H9 (cell line): ENCODE measurements around the gene FBP2. TPM values are rescaled to one million over a fixed set of nuclear protein-coding genes. Genes with fewer than 3 reads are reported as not detected.
A peak's percentile ranks its signal among the peaks of the same experiment; 100 is the strongest.

ENCODE experiments used
- DNase-seq: peaks from one replicate; pipeline ENCODE4 v3.0.0-alpha.2; 2017
- H2AFZ ChIP-seq: one replicate; pipeline ENCODE4 v1.6.1; 2013; ENCODE audit warnings: mild to moderate bottlenecking, low read length, control low read depth, moderate library complexity
- H2AK5ac ChIP-seq: 2 replicates; pipeline ENCODE4 v1.6.1; 2013; ENCODE audit warnings: low read length, control low read depth, mixed read lengths; ENCODE audit not compliant: insufficient read length
- H2BK120ac ChIP-seq: one replicate; pipeline ENCODE4 v1.6.1; 2013; ENCODE audit warnings: low read depth, mild to moderate bottlenecking, low read length, control low read depth, inconsistent platforms; ENCODE audit not compliant: poor library complexity, severe bottlenecking
- H2BK12ac ChIP-seq: 2 replicates; pipeline ENCODE4 v1.6.1; 2013; ENCODE audit warnings: low read length, control low read depth, mixed read lengths, low read depth; ENCODE audit not compliant: insufficient read length
- H2BK15ac ChIP-seq: 2 replicates; pipeline ENCODE4 v1.6.1; 2013; ENCODE audit warnings: low read depth, low read length, control low read depth
- H2BK20ac ChIP-seq: one replicate; pipeline ENCODE4 v1.6.1; 2013; ENCODE audit warnings: low read depth, mild to moderate bottlenecking, low read length, control low read depth, inconsistent platforms; ENCODE audit not compliant: poor library complexity, severe bottlenecking
- H2BK5ac ChIP-seq: 2 replicates; pipeline ENCODE4 v1.6.1; 2013; ENCODE audit warnings: low read length, control low read depth, mixed read lengths; ENCODE audit not compliant: insufficient read length
- H3K14ac ChIP-seq: 2 replicates; pipeline ENCODE4 v1.6.1; 2013; ENCODE audit warnings: low read length, control low read depth; ENCODE audit not compliant: insufficient read depth
- H3K18ac ChIP-seq: 2 replicates; pipeline ENCODE4 v1.6.1; 2013; ENCODE audit warnings: low read depth, mild to moderate bottlenecking, mixed read lengths, low read length, control low read depth; ENCODE audit not compliant: insufficient read length
- H3K23ac ChIP-seq: 2 replicates; pipeline ENCODE4 v1.6.1; 2013; ENCODE audit warnings: low read length, control low read depth, mixed read lengths, low read depth; ENCODE audit not compliant: insufficient read length
- H3K23me2 ChIP-seq: 2 replicates; pipeline ENCODE4 v1.6.1; 2013; ENCODE audit warnings: low read depth, mild to moderate bottlenecking, mixed read lengths, low read length, control low read depth; ENCODE audit not compliant: insufficient read length, poor library complexity, severe bottlenecking
- H3K27ac ChIP-seq: 2 replicates; pipeline ENCODE4 v1.5.1; 2013; ENCODE audit warnings: low read length, control low read depth, mixed read lengths, low read depth; ENCODE audit not compliant: insufficient read length
- H3K27me3 ChIP-seq: 2 replicates; pipeline ENCODE4 v1.6.1; 2013; ENCODE audit warnings: low read length, control low read depth, inconsistent platforms; ENCODE audit not compliant: insufficient read depth
- H3K4ac ChIP-seq: 2 replicates; pipeline ENCODE4 v1.6.1; 2013; ENCODE audit warnings: low read depth, mild to moderate bottlenecking, control low read depth, inconsistent platforms, low read length, moderate library complexity
- H3K4me1 ChIP-seq: 2 replicates; pipeline ENCODE4 v1.6.1; 2013; ENCODE audit warnings: low read length, control low read depth, inconsistent platforms; ENCODE audit not compliant: insufficient read depth
- H3K4me2 ChIP-seq: 2 replicates; pipeline ENCODE4 v1.6.1; 2013; ENCODE audit warnings: low read length, control low read depth, mixed read lengths; ENCODE audit not compliant: insufficient read length, insufficient read depth
- H3K56ac ChIP-seq: 2 replicates; pipeline ENCODE4 v1.6.1; 2013; ENCODE audit warnings: low read depth, mild to moderate bottlenecking, mixed read lengths, low read length, control low read depth; ENCODE audit not compliant: insufficient read length
- H3K79me1 ChIP-seq: 2 replicates; pipeline ENCODE4 v1.6.1; 2013; ENCODE audit warnings: low read depth, mild to moderate bottlenecking, moderate library complexity, low read length, control low read depth, inconsistent platforms; ENCODE audit not compliant: insufficient read depth, poor library complexity, severe bottlenecking
- H3K79me2 ChIP-seq: 2 replicates; pipeline ENCODE4 v1.6.1; 2013; ENCODE audit warnings: low read length, control low read depth, inconsistent platforms; ENCODE audit not compliant: insufficient read depth
- H3K9ac ChIP-seq: 2 replicates; pipeline ENCODE4 v1.6.1; 2013; ENCODE audit warnings: low read length, control low read depth, mixed read lengths; ENCODE audit not compliant: insufficient read length; ENCODE audit errors: extremely low read depth
- H3K9me3 ChIP-seq: one replicate; pipeline ENCODE4 v1.6.1; 2013; ENCODE audit warnings: low read depth, low read length, inconsistent platforms; ENCODE audit not compliant: control insufficient read depth
- H3T11ph ChIP-seq: one replicate; pipeline ENCODE4 v1.6.1; 2013; ENCODE audit warnings: mild to moderate bottlenecking, low read length, control low read depth, inconsistent platforms
- H4K20me1 ChIP-seq: one replicate; pipeline ENCODE4 v1.6.1; 2013; ENCODE audit not compliant: control insufficient read depth, insufficient read length, insufficient read depth
- H4K5ac ChIP-seq: 2 replicates; pipeline ENCODE4 v1.6.1; 2013; ENCODE audit warnings: low read depth, mild to moderate bottlenecking, mixed read lengths, low read length, control low read depth; ENCODE audit not compliant: insufficient read length
- H4K8ac ChIP-seq: replicated peaks from 2 replicates; pipeline ENCODE4 v1.6.1; 2013; ENCODE audit warnings: low read length, control low read depth, mixed read lengths, low read depth; ENCODE audit not compliant: insufficient read length
- H4K91ac ChIP-seq: 2 replicates; pipeline ENCODE4 v1.6.1; 2013; ENCODE audit warnings: low read depth, mild to moderate bottlenecking, moderate library complexity, mixed read lengths, low read length, control low read depth; ENCODE audit not compliant: insufficient read length
- H3K27ac Mint-ChIP-seq, 3 experiments: 2 replicates in 2 of 3; 3 replicates in 1 of 3; pipeline ENCODE4 v1.8.0; 2020 to 2021; ENCODE audit warnings: mixed read lengths in 3 of 3, mild to moderate bottlenecking in 1 of 3, moderate library complexity in 1 of 3
- H3K27me3 Mint-ChIP-seq: 2 replicates; pipeline ENCODE4 v1.8.0; 2021; ENCODE audit warnings: low read depth, mild to moderate bottlenecking, moderate library complexity, mixed read lengths
- H3K36me3 Mint-ChIP-seq, 3 experiments: 2 replicates in 2 of 3; 3 replicates in 1 of 3; pipeline ENCODE4 v1.8.0; 2020 to 2021; ENCODE audit warnings: low read depth in 3 of 3, mixed read lengths in 3 of 3; ENCODE audit not compliant: insufficient read depth in 1 of 3
- H3K4me1 Mint-ChIP-seq, 2 experiments: 2 replicates each; pipeline ENCODE4 v1.8.0; 2020; ENCODE audit warnings: mixed read lengths in 2 of 2
- H3K4me3 Mint-ChIP-seq, 2 experiments: 2 replicates in 1 of 2; 3 replicates in 1 of 2; pipeline ENCODE4 v1.8.0; 2020 to 2021; ENCODE audit warnings: mild to moderate bottlenecking in 2 of 2, mixed read lengths in 2 of 2, moderate library complexity in 1 of 2
- H3K9me3 Mint-ChIP-seq, 2 experiments: 2 replicates in 1 of 2; 3 replicates in 1 of 2; pipeline ENCODE4 v1.8.0; 2020; ENCODE audit warnings: mild to moderate bottlenecking in 2 of 2, mixed read lengths in 2 of 2, moderate library complexity in 1 of 2
- CTCF ChIP-seq: fragments of 200-600 bp; sonication (generic); conservative IDR thresholded peaks from 3 replicates; pipeline ENCODE4 v1.8.0; 2021; ENCODE audit warnings: antibody characterized with exemption, mild to moderate bottlenecking
- WGBS: extraction: QIAGEN DNeasy Blood & Tissue Kit; methylation state at CpG from one replicate; pipeline ENCODE4 v1.1.7; 2013; ENCODE audit warnings: missing lambda C conversion rate, low lambda C conversion rate, mixed read lengths; ENCODE audit not compliant: insufficient read length; ENCODE audit errors: extremely low coverage; 5-methylcytosine and 5-hydroxymethylcytosine counted together
- total RNA-seq: library from RNA; stranded (reverse); gene quantifications from 2 replicates; pipeline ENCODE4 v1.2.1, GENCODE V29; 2021

FBP2 gene
- total RNA-seq, 1 experiment from 2014 or later = not detected

- Histone ChIP-seq H3K79me2 (no peaks in the 10 kb centered on the region), H4K8ac (no peak overlapping the region), H3K4me2 (no peak overlapping the region), H2BK120ac (no peak overlapping the region), H2BK5ac (no peak overlapping the region), H3K23me2 (peaks cover 7% of the 10 kb centered on the region), H3K27me3 (peaks cover 32% of the 10 kb centered on the region), H3T11ph (no peak overlapping the region), H2AK5ac (no peak overlapping the region), H4K5ac (no peak overlapping the region), H2BK12ac (no peak overlapping the region), H3K56ac (no peak overlapping the region), H2BK20ac (no peak overlapping the region), H2BK15ac (no peak overlapping the region), H3K9me3 (no peaks in the 10 kb centered on the region), H3K4me1 (peaks cover 4% of the 10 kb centered on the region; the same call in 1 of the 2 replicates), H3K79me1 (no peaks in the 10 kb centered on the region), H4K91ac (no peak overlapping the region), H2AFZ (no peak overlapping the region), H3K14ac (no peak overlapping the region; the same call in 1 of the 2 replicates), H3K4ac (no peak overlapping the region), H3K9ac (no peak overlapping the region), H3K18ac (no peak overlapping the region), H3K23ac (no peak overlapping the region), H3K27ac (no peak overlapping the region), H4K20me1 (no peaks in the 10 kb centered on the region)
- WGBS = no CpG with 5 or more reads among the region's 8 CpGs
- peaks cover 24 to 29% of the 10 kb centered on the region in 2 experiments for H3K4me1 Mint-ChIP-seq
- no peak for TF ChIP-seq CTCF
- H3K36me3 Mint-ChIP-seq = peaks cover 0 to 2% (median 0%) of the 10 kb centered on the region in 3 experiments; a peak in 4 of 7 replicates
- no peak for DNase-seq
- no peaks in the 10 kb centered on the region; a peak in 1 of 5 replicates for H3K9me3 Mint-ChIP-seq
- H3K27me3 Mint-ChIP-seq = peaks cover 94% of the 10 kb centered on the region
- peak overlapping the region in 1 of 3 experiments; percentile 49; a peak in 1 of 7 replicates for H3K27ac Mint-ChIP-seq
- no peak overlapping the region for H3K4me3 Mint-ChIP-seq
Observed at GRCh38 chr9:94643176-94643575, 49.6 kb upstream of the FBP2 start.
